GM12892 (cell line): ENCODE measurements around the gene IVD.

Source experiments
- POLR2A ChIP-seq: IDR thresholded peaks from 2 replicates; pipeline ENCODE4 v1.6.1; 2011; ENCODE audit warnings: low read depth, low read length, control low read depth
- POLR2AphosphoS5 ChIP-seq: IDR thresholded peaks from 2 replicates; pipeline ENCODE4 v1.6.1; 2011; ENCODE audit warnings: low read depth, low read length, control low read depth
- TAF1 ChIP-seq: IDR thresholded peaks from 2 replicates; pipeline ENCODE4 v1.6.1; 2011; ENCODE audit warnings: low read depth, mild to moderate bottlenecking, control low read depth, low read length, borderline replicate concordance

DNA sequence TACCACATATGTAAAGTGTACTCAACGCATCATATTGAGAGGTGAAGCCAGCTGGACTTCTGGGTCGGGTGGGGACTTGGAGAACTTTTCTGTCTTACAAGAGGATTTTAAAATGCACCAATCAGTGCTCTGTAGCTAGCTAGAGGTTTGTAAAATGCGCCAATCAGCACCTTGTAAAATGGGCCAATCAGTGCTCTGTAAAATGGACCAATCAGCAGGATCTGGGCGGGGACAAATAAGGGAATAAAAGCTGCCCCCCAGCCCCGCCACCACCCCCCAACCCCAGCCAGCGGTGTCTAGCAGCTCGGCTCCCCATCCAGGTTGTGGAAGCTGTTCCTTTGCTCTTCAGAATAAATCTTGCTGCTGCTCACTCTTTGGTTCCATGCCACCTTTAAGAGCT lies 6.2 kb upstream of the IVD start:
- no peak for TF ChIP-seq TAF1
- no peak for TF ChIP-seq POLR2AphosphoS5
- TF ChIP-seq POLR2A = no peak
